Ectodermal cell (in vitro differentiated cells): ENCODE data around the gene STARD3.

ENCODE experiments used
- H3K27ac ChIP-seq: 2 replicates; pipeline ENCODE4 v1.7.0; 2013; ENCODE audit warnings: mild to moderate bottlenecking, low read depth, low read length; ENCODE audit not compliant: insufficient read depth, poor library complexity, severe bottlenecking
- H3K27me3 ChIP-seq: 2 replicates; pipeline ENCODE4 v1.7.0; 2013; ENCODE audit warnings: mild to moderate bottlenecking, low read length; ENCODE audit not compliant: insufficient read depth, control insufficient read depth, poor library complexity, severe bottlenecking
- H3K36me3 ChIP-seq: one replicate; pipeline ENCODE4 v1.7.0; 2013; ENCODE audit warnings: low read length; ENCODE audit not compliant: control insufficient read depth, insufficient read depth
- H3K4me1 ChIP-seq: one replicate; pipeline ENCODE4 v1.7.0; 2013; ENCODE audit warnings: low read length; ENCODE audit not compliant: control insufficient read depth, insufficient read depth
- H3K4me3 ChIP-seq: 2 replicates; pipeline ENCODE4 v1.7.0; 2013; ENCODE audit warnings: low read depth, low read length, control low read depth; ENCODE audit not compliant: insufficient read depth
- H3K9me3 ChIP-seq: 2 replicates; pipeline ENCODE4 v1.7.0; 2013; ENCODE audit warnings: mild to moderate bottlenecking, low read length, moderate library complexity; ENCODE audit not compliant: control insufficient read depth
- WGBS, 2 experiments: methylation state at CpG; one replicate each; pipeline ENCODE4 v1.1.7; 2013; ENCODE audit warnings: missing lambda C conversion rate in 2 of 2; 5-methylcytosine and 5-hydroxymethylcytosine counted together

The STARD3 gene

GRCh38 chr17:39629494-39629880 is 7.5 kb upstream of the STARD3 start:
- no peaks in the 10 kb centered on the region for H3K9me3 ChIP-seq
- H3K27ac ChIP-seq = no peak overlapping the region
- 48 to 58% methylated on average over 3 of the region's 3 CpGs for WGBS, 2 experiments
- H3K4me3 ChIP-seq = no peak overlapping the region
- peaks cover 45% of the 10 kb centered on the region for H3K27me3 ChIP-seq
- H3K4me1 ChIP-seq = peaks cover 23% of the 10 kb centered on the region
- H3K36me3 ChIP-seq = no peaks in the 10 kb centered on the region

GRCh38 chr17:39629898-39630297 is 7.0 kb upstream of the STARD3 start:
- Histone ChIP-seq H3K4me3 (no peak overlapping the region), H3K9me3 (no peaks in the 10 kb centered on the region), H3K36me3 (no peaks in the 10 kb centered on the region), H3K27ac (no peak overlapping the region), H3K27me3 (peaks cover 41% of the 10 kb centered on the region), H3K4me1 (peaks cover 23% of the 10 kb centered on the region)
- WGBS, 2 experiments = 86 to 88% methylated on average over 12 of the region's 12 CpGs

DNA sequence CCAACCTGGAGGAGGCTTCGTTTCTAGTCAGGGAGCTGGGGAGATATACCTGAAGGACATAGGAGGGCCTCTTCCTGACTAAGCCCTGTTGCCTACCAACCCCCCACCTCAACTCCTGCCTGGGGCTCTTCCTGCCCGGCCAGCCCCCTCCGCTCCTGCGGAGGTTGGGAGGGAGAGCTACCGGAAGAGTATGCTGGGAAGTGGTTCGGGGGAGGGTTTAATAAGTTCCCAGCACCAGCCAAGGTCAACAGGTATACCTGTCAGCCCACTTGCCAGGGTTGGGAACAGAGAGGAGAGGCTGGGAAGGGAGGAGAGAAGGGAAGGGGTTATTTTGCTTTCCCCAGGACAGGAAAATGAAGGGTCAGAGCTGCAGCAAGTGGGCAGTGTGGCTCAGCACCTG is 5.5 kb upstream of the STARD3 start:
- no peak overlapping the region for H3K27ac ChIP-seq
- no peak overlapping the region for H3K4me3 ChIP-seq
- H3K9me3 ChIP-seq = no peaks in the 10 kb centered on the region
- peaks cover 26% of the 10 kb centered on the region for H3K27me3 ChIP-seq
- H3K36me3 ChIP-seq = no peaks in the 10 kb centered on the region
- H3K4me1 ChIP-seq = peaks cover 34% of the 10 kb centered on the region
- 38 to 43% methylated on average over 6 of the region's 6 CpGs for WGBS, 2 experiments

DNA sequence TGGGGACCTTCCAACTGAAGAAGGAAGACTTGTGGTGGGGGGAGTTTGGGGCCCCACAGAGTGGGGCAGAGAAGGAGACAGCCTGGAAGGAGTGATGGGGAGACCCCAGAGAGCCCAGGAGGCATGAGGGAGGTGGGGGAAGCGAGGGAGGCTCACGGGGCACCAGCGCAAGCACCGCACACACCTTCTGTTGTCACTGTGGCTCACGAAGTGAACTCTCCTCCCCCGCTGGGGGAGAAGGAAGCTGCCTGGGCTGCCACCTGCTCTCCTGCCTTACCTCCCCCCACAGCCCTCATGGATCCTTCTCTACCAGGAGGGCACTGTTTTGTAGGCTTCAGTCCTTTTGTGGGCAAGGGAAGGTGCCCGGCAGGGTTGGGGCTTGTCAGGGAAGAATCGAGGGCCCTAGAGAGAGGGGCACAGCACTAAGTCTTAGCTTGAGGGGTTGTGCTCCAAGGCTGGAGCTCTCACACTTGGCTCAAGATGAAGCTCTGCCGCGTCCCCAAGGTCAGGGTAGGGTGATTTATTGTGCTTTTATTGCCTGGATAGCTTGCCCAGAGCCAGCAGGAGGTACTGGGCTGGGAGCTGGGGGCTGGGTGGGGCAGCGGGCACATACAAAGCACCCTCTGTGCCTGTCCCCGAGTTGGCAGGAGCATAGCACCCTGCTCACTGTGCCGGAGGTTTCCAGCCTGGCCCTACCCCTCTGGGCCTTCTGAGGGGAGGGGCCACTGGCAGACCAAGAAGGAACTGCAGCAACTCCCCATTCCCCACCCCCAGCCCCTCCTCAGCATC is 4.6 kb upstream of the STARD3 start:
- no peak overlapping the region for H3K4me3 ChIP-seq
- H3K27ac ChIP-seq = no peak overlapping the region
- H3K9me3 ChIP-seq = no peaks in the 10 kb centered on the region
- WGBS, 2 experiments = 72 to 77% methylated on average over 13 of the region's 13 CpGs
- peaks cover 35% of the 10 kb centered on the region for H3K4me1 ChIP-seq
- H3K36me3 ChIP-seq = no peaks in the 10 kb centered on the region
- H3K27me3 ChIP-seq = peaks cover 17% of the 10 kb centered on the region

DNA sequence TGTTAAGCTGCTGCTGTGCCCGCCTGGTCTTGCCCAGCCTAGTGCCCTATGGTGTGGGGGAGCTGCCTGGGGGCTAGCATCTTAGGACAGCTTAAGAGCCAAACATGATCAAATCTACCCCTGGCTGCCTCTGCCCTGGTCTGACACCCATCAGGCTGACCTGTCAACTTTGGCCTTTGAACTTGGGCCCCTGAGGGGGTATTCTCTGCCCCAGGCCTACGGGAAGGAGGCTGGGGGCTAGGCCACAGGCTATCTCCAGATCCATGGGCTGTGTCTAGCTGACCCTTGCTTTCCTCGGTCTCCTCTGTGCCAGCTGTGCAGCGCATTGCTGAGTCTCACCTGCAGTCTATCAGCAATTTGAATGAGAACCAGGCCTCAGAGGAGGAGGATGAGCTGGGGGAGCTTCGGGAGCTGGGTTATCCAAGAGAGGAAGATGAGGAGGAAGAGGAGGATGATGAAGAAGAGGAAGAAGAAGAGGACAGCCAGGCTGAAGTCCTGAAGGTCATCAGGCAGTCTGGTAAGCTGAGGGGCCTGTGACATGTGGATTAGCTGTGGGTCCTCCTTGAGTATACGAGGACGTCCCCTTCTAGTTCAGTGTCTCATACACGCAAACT is 3.3 kb upstream of the STARD3 start:
- no peak overlapping the region for H3K27ac ChIP-seq
- no peak overlapping the region for H3K4me3 ChIP-seq
- H3K4me1 ChIP-seq = peaks cover 32% of the 10 kb centered on the region

DNA sequence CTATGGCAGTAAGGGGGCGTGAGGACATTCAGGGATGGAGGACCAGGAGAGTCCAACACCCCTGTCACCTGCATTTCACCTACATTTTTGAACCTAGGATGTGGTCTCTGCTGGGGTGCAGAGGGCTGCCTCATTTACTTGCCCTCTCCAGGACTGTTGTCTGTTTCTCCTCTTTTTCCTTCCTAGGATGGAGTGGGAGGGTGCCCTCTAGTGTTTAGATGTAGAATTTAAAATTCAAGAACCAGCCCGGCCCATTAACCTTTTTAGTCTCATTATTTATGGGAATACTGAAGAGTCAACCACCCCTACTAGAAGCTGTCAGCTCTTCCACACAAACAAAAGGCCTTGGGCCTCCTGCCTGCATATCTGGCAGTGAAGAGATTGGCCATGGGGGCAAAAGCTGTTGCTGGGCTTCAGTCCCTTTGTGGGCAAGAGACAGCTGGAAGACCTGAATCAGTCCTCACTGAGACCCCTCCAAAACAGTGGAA is 2.5 kb upstream of the STARD3 start:
- Histone ChIP-seq H3K9me3 (no peaks in the 10 kb centered on the region), H3K4me3 (no peak overlapping the region), H3K27ac (no peak overlapping the region), H3K27me3 (no peaks in the 10 kb centered on the region), H3K4me1 (peaks cover 28% of the 10 kb centered on the region), H3K36me3 (no peaks in the 10 kb centered on the region)
- WGBS, 2 experiments = 41 to 46% methylated on average over 2 of the region's 2 CpGs

More for the DNA sequence above, 3.3 kb upstream of the STARD3 start:
- WGBS, 2 experiments = 91 to 92% methylated on average over 8 of the region's 8 CpGs
- Histone ChIP-seq H3K27me3 (peaks cover 3% of the 10 kb centered on the region), H3K36me3 (no peaks in the 10 kb centered on the region), H3K9me3 (no peaks in the 10 kb centered on the region)

GRCh38 chr17:39635614-39636176 is 1.2 kb upstream of the STARD3 start:
- Histone ChIP-seq H3K4me3 (no peak overlapping the region), H3K36me3 (no peaks in the 10 kb centered on the region), H3K27me3 (no peaks in the 10 kb centered on the region), H3K9me3 (no peaks in the 10 kb centered on the region), H3K4me1 (peaks cover 35% of the 10 kb centered on the region), H3K27ac (no peak overlapping the region)
- WGBS, 2 experiments = 85 to 88% methylated on average over 8 of the region's 8 CpGs

DNA sequence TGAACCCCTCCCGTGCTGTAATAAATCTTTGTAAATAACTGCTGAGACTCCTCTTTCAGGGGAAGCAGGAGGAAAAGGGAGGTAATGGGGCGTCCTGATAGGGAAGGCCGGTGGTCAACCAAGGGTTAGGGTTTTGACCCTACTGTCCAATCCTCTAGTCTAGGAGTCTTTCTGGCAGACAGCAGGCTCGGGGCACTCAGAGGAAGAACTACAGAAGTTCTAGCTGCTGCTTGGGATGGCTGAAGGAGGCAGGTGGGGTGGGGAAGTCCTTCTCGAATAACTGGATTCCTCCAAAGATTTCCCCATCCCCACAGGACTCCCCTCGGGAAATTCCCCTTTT is 387 bp upstream of the STARD3 start:
- 45 to 51% methylated on average over 6 of the region's 6 CpGs for WGBS, 2 experiments
- H3K4me3 ChIP-seq = peak overlapping the region; percentile 69
- H3K27me3 ChIP-seq = no peaks in the 10 kb centered on the region
- H3K4me1 ChIP-seq = peaks cover 35% of the 10 kb centered on the region
- no peaks in the 10 kb centered on the region for H3K9me3 ChIP-seq
- H3K27ac ChIP-seq = no peak overlapping the region
- H3K36me3 ChIP-seq = no peaks in the 10 kb centered on the region

DNA sequence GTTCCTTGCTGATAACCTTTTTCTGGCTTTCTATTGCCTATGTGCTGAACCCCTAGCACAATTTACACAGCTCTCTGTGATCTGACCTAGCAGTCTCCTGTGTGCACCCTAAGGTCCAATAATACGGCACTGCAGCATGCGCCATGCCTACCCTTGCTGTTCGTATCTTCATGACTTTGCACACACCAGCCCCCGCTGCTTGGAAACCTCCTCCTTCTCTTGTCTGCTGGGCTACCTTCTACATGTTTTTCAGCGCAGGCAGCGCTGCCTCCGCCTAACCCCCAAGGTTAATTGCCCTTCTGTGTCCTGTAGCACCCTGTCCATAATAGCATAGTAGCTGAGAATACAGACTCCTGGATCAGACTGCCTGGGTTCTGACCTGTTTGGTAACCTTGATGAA is 1.4 kb downstream of the STARD3 start:
- Histone ChIP-seq H3K4me1 (peaks cover 35% of the 10 kb centered on the region), H3K27ac (no peak overlapping the region), H3K36me3 (no peaks in the 10 kb centered on the region), H3K4me3 (no peak overlapping the region), H3K27me3 (no peaks in the 10 kb centered on the region), H3K9me3 (no peaks in the 10 kb centered on the region)
- WGBS, 2 experiments = 95% methylated on average over 7 of the region's 7 CpGs

- H3K27me3 ChIP-seq = no peaks in the 10 kb centered on the region
- 91 to 94% methylated on average over 2 of the region's 2 CpGs for WGBS, 2 experiments
These were observed 2.1 kb downstream of the STARD3 start for GRCh38 chr17:39639043-39639442.

More at GRCh38 chr17:39639043-39639442, 2.1 kb downstream of the STARD3 start:
- H3K27ac ChIP-seq = no peak overlapping the region
- peaks cover 35% of the 10 kb centered on the region for H3K4me1 ChIP-seq
- no peaks in the 10 kb centered on the region for H3K36me3 ChIP-seq
- H3K4me3 ChIP-seq = no peak overlapping the region
- no peaks in the 10 kb centered on the region for H3K9me3 ChIP-seq
